Thoracic aorta (tissue), 2 donors: Measurements from ENCODE around the gene PRKAG1. TPM values are rescaled to one million over a fixed set of nuclear protein-coding genes. Genes with fewer than 3 reads are reported as not detected.

Source experiments
- ATAC-seq: fragments of 150-250 bp; one replicate; pipeline ENCODE4 v1.8.0; 2017; ENCODE audit warnings: low read depth; ENCODE audit not compliant: insufficient number of reproducible peaks, low FRiP score
- DNase-seq: peaks from one replicate; pipeline ENCODE4 v3.0.0-alpha.2; 2020; ENCODE audit warnings: low spot score
- H3K27ac ChIP-seq, 2 donors: fragments of 200-600 bp; sonication (generic); 1 replicate in 1 of 2; 2 replicates in 1 of 2; pipeline ENCODE4 v1.5.1; 2016; ENCODE audit warnings: mild to moderate bottlenecking in 2 of 2, moderate library complexity in 2 of 2
- H3K27me3 ChIP-seq: fragments of 200-600 bp; sonication (generic); replicated peaks from 2 replicates; pipeline ENCODE4 v1.6.0; 2016; ENCODE audit warnings: mild to moderate bottlenecking; ENCODE audit not compliant: insufficient read depth
- H3K36me3 ChIP-seq: fragments of 200-600 bp; sonication (generic); one replicate; pipeline ENCODE4 v1.5.1; 2016
- H3K4me1 ChIP-seq, 2 donors: fragments of 200-600 bp; sonication (generic); 1 replicate in 1 of 2; 2 replicates in 1 of 2; pipeline versions ENCODE4 v1.5.1 to v1.6.0; 2016; ENCODE audit warnings: low read depth in 2 of 2, mild to moderate bottlenecking in 1 of 2; ENCODE audit not compliant: control insufficient read depth in 1 of 2
- H3K4me3 ChIP-seq: fragments of 200-600 bp; sonication (generic); 2 replicates; pipeline ENCODE4 v1.5.1; 2016; ENCODE audit warnings: mild to moderate bottlenecking
- H3K9me3 ChIP-seq: fragments of 200-600 bp; sonication (generic); 2 replicates; pipeline ENCODE4 v1.5.1; 2016
- CTCF ChIP-seq: fragments of 200-600 bp; sonication (generic); IDR thresholded peaks from one replicate; pipeline ENCODE4 v1.5.1; 2019; ENCODE audit warnings: antibody characterized with exemption
- total RNA-seq, 2 donors: library from RNA; depleted of rRNA; stranded (reverse); fragments of >200 nt; gene quantifications; one replicate each; pipeline versions ENCODE4 v1.1.0 to v1.2.3, GENCODE V29; 2016

The PRKAG1 gene
- total RNA-seq, 2 donors from 2014 or later: 53.2 to 68.1 TPM

GRCh38 chr12:48968467-48968866 is 50.1 kb downstream of the PRKAG1 start:
- TF ChIP-seq CTCF: no peak
- peaks cover 10% of the 10 kb centered on the region for H3K27me3 ChIP-seq
- H3K4me3 ChIP-seq: no peak overlapping the region
- peaks cover 16 to 27% of the 10 kb centered on the region in 2 donors for H3K4me1 ChIP-seq
- H3K27ac ChIP-seq: no peak overlapping the region
- ATAC-seq: no peak
- no peaks in the 10 kb centered on the region for H3K9me3 ChIP-seq
- H3K36me3 ChIP-seq: no peaks in the 10 kb centered on the region
- DNase-seq: no peak

- H3K4me1 ChIP-seq: peaks cover 16 to 27% of the 10 kb centered on the region in 2 donors
- H3K36me3 ChIP-seq: no peaks in the 10 kb centered on the region
- no peak overlapping the region for H3K4me3 ChIP-seq
- no peak for ATAC-seq
- no peaks in the 10 kb centered on the region for H3K9me3 ChIP-seq
- no peak overlapping the region for H3K27ac ChIP-seq
- DNase-seq: no peak
- peaks cover 10% of the 10 kb centered on the region for H3K27me3 ChIP-seq
- TF ChIP-seq CTCF: no peak
Observed at GRCh38 chr12:48967991-48968390, 50.6 kb downstream of the PRKAG1 start.

GRCh38 chr12:48966177-48966895 is 52.2 kb downstream of the PRKAG1 start:
- Histone ChIP-seq H3K27me3 (peaks cover 8% of the 10 kb centered on the region), H3K4me3 (no peak overlapping the region), H3K4me1 (peaks cover 12 to 18% of the 10 kb centered on the region in 2 donors), H3K36me3 (no peaks in the 10 kb centered on the region), H3K9me3 (no peaks in the 10 kb centered on the region), H3K27ac (no peak overlapping the region)
- no peak for TF ChIP-seq CTCF
- ATAC-seq (no peak), DNase-seq (no peak)

- DNase-seq: no peak
- Histone ChIP-seq H3K4me3 (no peak overlapping the region), H3K27ac (no peak overlapping the region), H3K27me3 (no peaks in the 10 kb centered on the region), H3K36me3 (no peaks in the 10 kb centered on the region), H3K9me3 (no peaks in the 10 kb centered on the region), H3K4me1 (peaks cover 7 to 10% of the 10 kb centered on the region in 2 donors)
- TF ChIP-seq CTCF: no peak
- no peak for ATAC-seq
Observed at GRCh38 chr12:48965298-48965838, 53.2 kb downstream of the PRKAG1 start.

- DNase-seq (no peak), ATAC-seq (no peak)
- TF ChIP-seq CTCF: no peak
- Histone ChIP-seq H3K4me1 (peaks cover 0 to 8% of the 10 kb centered on the region in 2 donors), H3K4me3 (no peak overlapping the region), H3K27ac (no peak overlapping the region), H3K27me3 (no peaks in the 10 kb centered on the region), H3K36me3 (no peaks in the 10 kb centered on the region), H3K9me3 (no peaks in the 10 kb centered on the region)
Observed at GRCh38 chr12:48961801-48962200, 56.8 kb downstream of the PRKAG1 start.
